Measurements from ENCODE around the gene PSMC3.

GRCh38 chr11:47410370-47411264 is 15.6 kb downstream of the PSMC3 start:
- TF ChIP-seq CTCF (conservative IDR thresholded peaks at IDR 0.05) (no peak), EZH2 (IDR thresholded peaks at IDR 0.05; ENCODE audit: low read depth) (no peak)
